GM21717 (cell line): ENCODE data around the gene KSR1.
"Not testable (repeated sequence)": the region's sequence is repeated elsewhere in the genome, so short reads cannot be mapped to it uniquely, and the experiment has no call there.

Experiments
- ATAC-seq: cut with Tn5 transposase; IDR thresholded peaks from one replicate; pipeline ENCODE4 v1.9.1; 2021; ENCODE audit warnings: mild to moderate bottlenecking, moderate library complexity; ENCODE audit not compliant: unreplicated experiment

KSR1 gene

GRCh38 chr17:27670791-27671590 lies 214.7 kb downstream of the KSR1 start:
- ATAC-seq = no peak

- no peak for ATAC-seq
Measured at GRCh38 chr17:27671591-27671910, 215.3 kb downstream of the KSR1 start.

GRCh38 chr17:27671977-27672480 lies 215.8 kb downstream of the KSR1 start:
- ATAC-seq = not testable (repeated sequence)

GRCh38 chr17:27674335-27674734 lies 218.1 kb downstream of the KSR1 start:
- no peak for ATAC-seq
